Calu3 (cell line): ENCODE data around the gene PLCL2. TPM values are rescaled to one million over a fixed set of nuclear protein-coding genes. Genes with fewer than 3 reads are reported as not detected.

Experiments used
- BruUV-seq: library from RNA; stranded (reverse); fragments of 400-500 nt; replicated peaks from 2 replicates; lab custom pipeline; 2021; lab: Mats Ljungman, UMichigan
- CTCF ChIA-PET: fragments of 300-600 bp; sonication (Branson Sonifier 250); formaldehyde crosslinking; loops from one replicate; lab custom pipeline; 2022; ENCODE audit warnings: antibody characterized with exemption; lab: Charles Lee
- DNase-seq: peaks from one replicate; pipeline ENCODE4 v3.0.0; 2022
- H3K27ac Mint-ChIP-seq: one replicate; pipeline ENCODE4 v1.8.0; 2022; ENCODE audit warnings: mixed read lengths; ENCODE audit not compliant: unreplicated experiment
- H3K27me3 Mint-ChIP-seq: one replicate; pipeline ENCODE4 v1.8.0; 2022; ENCODE audit warnings: mixed read lengths; ENCODE audit not compliant: unreplicated experiment
- H3K36me3 Mint-ChIP-seq: one replicate; pipeline ENCODE4 v1.8.0; 2022; ENCODE audit warnings: mild to moderate bottlenecking, moderate library complexity, mixed read lengths; ENCODE audit not compliant: insufficient read depth, unreplicated experiment
- H3K4me1 Mint-ChIP-seq: one replicate; pipeline ENCODE4 v1.8.0; 2022; ENCODE audit warnings: mild to moderate bottlenecking, low read depth, mixed read lengths; ENCODE audit not compliant: unreplicated experiment
- H3K4me3 Mint-ChIP-seq: one replicate; pipeline ENCODE4 v1.8.0; 2022; ENCODE audit warnings: mild to moderate bottlenecking, low read depth, moderate library complexity, mixed read lengths; ENCODE audit not compliant: unreplicated experiment
- H3K9me3 Mint-ChIP-seq: one replicate; pipeline ENCODE4 v1.8.0; 2022; ENCODE audit warnings: low read depth, mixed read lengths; ENCODE audit not compliant: unreplicated experiment
- CTCF ChIP-seq: fragments of 200-600 bp; IDR thresholded peaks from one replicate; pipeline ENCODE4 v1.8.0; 2022; ENCODE audit warnings: antibody characterized with exemption; ENCODE audit not compliant: unreplicated experiment
- intact Hi-C: fragments of 100-400 bp; cut with micrococcal nuclease; formaldehyde crosslinking; loops from one replicate; pipeline ENCODE4 v1.10.0; 2022; ENCODE audit not compliant: unreplicated experiment
- total RNA-seq: library from RNA; stranded (reverse); gene quantifications from 2 replicates; pipeline ENCODE4 v1.2.3, GENCODE V29; 2022

The PLCL2 gene
- total RNA-seq, 1 experiment from 2014 or later: 5.8 TPM

GRCh38 chr3:17046623-17047022 lies 161.9 kb downstream of the PLCL2 start:
- H3K27ac Mint-ChIP-seq: no peak overlapping the region
- CTCF ChIA-PET: no interaction called here

DNA sequence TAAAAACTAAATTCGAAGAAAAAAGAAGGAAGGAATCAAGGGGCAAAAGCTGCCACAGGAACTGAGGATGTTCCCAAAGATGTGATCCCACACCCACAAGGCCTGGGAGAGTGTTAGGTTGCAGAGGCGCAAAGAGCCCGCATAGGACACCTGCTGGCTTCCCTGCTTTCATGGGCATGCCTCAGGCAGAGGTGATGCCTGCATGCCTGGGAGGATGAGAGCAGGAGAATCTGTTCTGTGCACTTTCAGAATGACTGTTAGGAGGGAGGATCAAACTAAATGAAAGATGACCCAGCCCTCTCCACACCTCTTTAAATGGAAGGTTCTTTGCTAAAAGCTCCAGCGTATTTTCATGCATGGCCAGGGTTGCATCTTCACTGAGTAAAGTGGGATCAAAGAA lies 162.4 kb downstream of the PLCL2 start:
- no peak overlapping the region for H3K27ac Mint-ChIP-seq
- no peak for TF ChIP-seq CTCF
- H3K36me3 Mint-ChIP-seq: no peaks in the 10 kb centered on the region
- peaks cover 5% of the 10 kb centered on the region for H3K9me3 Mint-ChIP-seq
- DNase-seq: no peak
- intact Hi-C loops: no loop called here
- CTCF ChIA-PET: no interaction called here
- BruUV-seq: no TSS peak
- H3K4me1 Mint-ChIP-seq: peaks cover 18% of the 10 kb centered on the region
- no peak overlapping the region for H3K4me3 Mint-ChIP-seq
- no peaks in the 10 kb centered on the region for H3K27me3 Mint-ChIP-seq

More at GRCh38 chr3:17046623-17047022, 161.9 kb downstream of the PLCL2 start:
- TF ChIP-seq CTCF: no peak
- no TSS peak for BruUV-seq
- Mint-ChIP-seq H3K4me3 (no peak overlapping the region), H3K4me1 (peaks cover 18% of the 10 kb centered on the region), H3K9me3 (peaks cover 5% of the 10 kb centered on the region), H3K27me3 (no peaks in the 10 kb centered on the region), H3K36me3 (no peaks in the 10 kb centered on the region)
- no peak for DNase-seq
- intact Hi-C loops: no loop called here

DNA sequence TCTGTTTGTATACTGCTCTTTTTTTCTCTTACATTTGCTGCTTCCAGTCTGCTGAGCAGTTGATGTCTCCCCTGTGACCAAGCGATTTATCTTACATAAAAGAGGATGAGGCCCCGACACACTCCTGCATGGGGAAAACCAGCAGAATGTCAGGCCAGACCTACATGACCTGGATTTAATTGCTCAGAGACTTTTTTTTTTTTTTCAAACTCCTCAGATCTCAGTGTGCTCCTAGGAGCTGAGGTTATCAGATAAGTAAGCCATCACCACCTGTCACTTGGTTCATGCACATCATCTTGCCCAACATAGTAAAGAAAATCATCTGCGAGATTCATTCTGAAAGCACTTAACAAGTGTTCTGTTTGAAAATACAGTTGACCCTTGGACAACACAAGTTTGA lies 163.1 kb downstream of the PLCL2 start:
- Mint-ChIP-seq H3K4me1 (peaks cover 18% of the 10 kb centered on the region), H3K27ac (no peak overlapping the region), H3K36me3 (no peaks in the 10 kb centered on the region), H3K9me3 (peaks cover 5% of the 10 kb centered on the region), H3K27me3 (no peaks in the 10 kb centered on the region), H3K4me3 (no peak overlapping the region)
- intact Hi-C loops: no loop called here
- CTCF ChIA-PET: no interaction called here
- DNase-seq: no peak
- TF ChIP-seq CTCF: no peak
- BruUV-seq: no TSS peak

GRCh38 chr3:17050071-17050470 lies 165.3 kb downstream of the PLCL2 start:
- DNase-seq: no peak
- intact Hi-C loops: no loop called here
- H3K9me3 Mint-ChIP-seq: peaks cover 5% of the 10 kb centered on the region
- no peaks in the 10 kb centered on the region for H3K36me3 Mint-ChIP-seq
- H3K4me3 Mint-ChIP-seq: no peak overlapping the region
- TF ChIP-seq CTCF: no peak
- CTCF ChIA-PET: no interaction called here
- peaks cover 8% of the 10 kb centered on the region for H3K4me1 Mint-ChIP-seq
- no TSS peak for BruUV-seq
- no peak overlapping the region for H3K27ac Mint-ChIP-seq
- no peaks in the 10 kb centered on the region for H3K27me3 Mint-ChIP-seq
